Panc1 (cell line): ENCODE data around the gene GLIS1. TPM values are rescaled to one million over a fixed set of nuclear protein-coding genes. Genes with fewer than 3 reads are reported as not detected.

Experiments used
- ATAC-seq: fragments of 200-7000 bp; cut with Tn5 transposase; 2 replicates; pipeline ENCODE4 v1.9.1; 2020; ENCODE audit warnings: mild to moderate bottlenecking, moderate library complexity
- BruUV-seq: library from RNA; stranded (reverse); fragments of 400-500 nt; replicated peaks from 2 replicates; lab custom pipeline; 2021; lab: Mats Ljungman, UMichigan
- CTCF ChIA-PET: fragments of 300-600 bp; sonication (Branson Sonifier 250); formaldehyde crosslinking; loops from one replicate; lab custom pipeline; 2022; ENCODE audit warnings: antibody characterized with exemption; lab: Charles Lee
- POLR2A ChIA-PET: fragments of 300-600 bp; sonication (Branson Sonifier 250); formaldehyde crosslinking; loops from one replicate; lab custom pipeline; 2022; ENCODE audit warnings: antibody characterized with exemption; lab: Charles Lee
- DNase-seq: peaks from one replicate; pipeline ENCODE4 v3.0.0-alpha.2; 2010; ENCODE audit warnings: low read depth, low spot score
- H3K27ac ChIP-seq: 2 replicates; pipeline ENCODE4 v1.5.1; 2011; ENCODE audit warnings: mild to moderate bottlenecking, low read length, inconsistent platforms
- H3K27me3 ChIP-seq: fragments of 200-500 bp; sonication (Bioruptor generic); 2 replicates; pipeline ENCODE4 v1.6.0; 2014; ENCODE audit warnings: low read length, inconsistent platforms; ENCODE audit not compliant: control insufficient read depth, insufficient read depth
- H3K36me3 ChIP-seq: fragments of 200-500 bp; sonication (Bioruptor generic); 2 replicates; pipeline ENCODE4 v1.5.1; 2014; ENCODE audit warnings: inconsistent platforms, mild to moderate bottlenecking, low read length, moderate library complexity; ENCODE audit not compliant: control insufficient read depth, insufficient read depth
- H3K4me1 ChIP-seq: 2 replicates; pipeline ENCODE4 v1.5.1; 2011; ENCODE audit warnings: inconsistent platforms, mild to moderate bottlenecking, low read length, moderate library complexity; ENCODE audit not compliant: control insufficient read depth, insufficient read depth
- H3K4me3 ChIP-seq, 2 experiments: 2 replicates each; pipeline ENCODE4 v1.5.1; 2011 to 2012; ENCODE audit warnings: low read depth in 2 of 2, low read length in 2 of 2, mild to moderate bottlenecking in 2 of 2, inconsistent platforms in 1 of 2, moderate library complexity in 1 of 2
- H3K9me3 ChIP-seq: fragments of 200-500 bp; sonication (Bioruptor generic); 2 replicates; pipeline ENCODE4 v1.5.1; 2014; ENCODE audit warnings: low read depth, mild to moderate bottlenecking, inconsistent platforms, low read length, moderate library complexity; ENCODE audit not compliant: control insufficient read depth, insufficient read depth
- CTCF ChIP-seq: fragments of 450-650 bp; IDR thresholded peaks from 2 replicates; pipeline ENCODE4 v1.5.1; 2017; ENCODE audit warnings: mild to moderate bottlenecking
- POLR2AphosphoS5 ChIP-seq: IDR thresholded peaks from 2 replicates; pipeline ENCODE4 v1.6.1; 2012; ENCODE audit warnings: mild to moderate bottlenecking, low read depth, low read length, moderate library complexity
- REST ChIP-seq, 2 experiments: IDR thresholded peaks; 2 replicates each; pipeline ENCODE4 v1.6.1; 2011 to 2012; ENCODE audit warnings: low read depth in 2 of 2, control low read depth in 1 of 2, low read length in 1 of 2, mild to moderate bottlenecking in 1 of 2, moderate library complexity in 1 of 2; ENCODE audit not compliant: insufficient read depth in 1 of 2
- SIN3A ChIP-seq: IDR thresholded peaks from 2 replicates; pipeline ENCODE4 v1.6.1; 2012; ENCODE audit warnings: low read depth, mild to moderate bottlenecking, low read length, moderate library complexity, borderline replicate concordance; ENCODE audit not compliant: insufficient read depth
- TCF7L2 ChIP-seq: IDR thresholded peaks from 2 replicates; pipeline ENCODE4 v1.6.1; 2011; ENCODE audit warnings: mild to moderate bottlenecking, low read depth, low read length, inconsistent platforms
- in situ Hi-C: cut with HindIII; loops from 2 replicates; pipeline ENCODE4 v1.10.0; 2016; ENCODE audit warnings: low sequenced_read_pairs, low pct_unique_long_range_greater_than_20kb
- intact Hi-C: fragments of 100-400 bp; cut with micrococcal nuclease; formaldehyde crosslinking; loops from one replicate; pipeline ENCODE4 v1.10.0; 2022; ENCODE audit not compliant: unreplicated experiment
- total RNA-seq: library from RNA; stranded (reverse); gene quantifications from one replicate; pipeline ENCODE4 v1.2.1, GENCODE V29; 2021; ENCODE audit not compliant: unreplicated experiment

Gene GLIS1
- total RNA-seq, 1 experiment from 2014 or later: 0.28 TPM

GRCh38 chr1:53731779-53732305 lies 7.1 kb downstream of the GLIS1 start:
- DNase-seq: no peak
- BruUV-seq: no TSS peak
- Histone ChIP-seq H3K27me3 (peaks cover 5% of the 10 kb centered on the region), H3K36me3 (no peaks in the 10 kb centered on the region), H3K4me3 (no peak overlapping the region), H3K27ac (no peak overlapping the region), H3K9me3 (no peaks in the 10 kb centered on the region), H3K4me1 (peaks cover 2% of the 10 kb centered on the region; the same call in 1 of the 2 replicates)
- POLR2A ChIA-PET: interaction anchor here (0.6 kb wide), 1 partner anchor 38 kb away, joined by 3 read pairs; no protein-coding TSS in a partner anchor
- ATAC-seq: no peak
- no peak for TF ChIP-seq SIN3A
- no peak for TF ChIP-seq TCF7L2
- TF ChIP-seq POLR2AphosphoS5: no peak
- no peak for TF ChIP-seq REST (IDR thresholded peaks at IDR 0.05; ENCODE audit: insufficient read depth in 1 of 2, low read depth in 2 of 2, low read length in 1 of 2)
- no peak for TF ChIP-seq CTCF
- CTCF ChIA-PET: no interaction called here
- intact Hi-C loops (no loop called here), in situ Hi-C loops (no loop called here)

GRCh38 chr1:53731043-53731600 lies 7.8 kb downstream of the GLIS1 start:
- no peak overlapping the region for H3K27ac ChIP-seq
- H3K9me3 ChIP-seq: no peaks in the 10 kb centered on the region
- intact Hi-C loops: no loop called here
- ChIA-PET CTCF (no interaction called here), POLR2A (no interaction called here)
- no peaks in the 10 kb centered on the region; the same call in 1 of the 2 replicates for H3K27me3 ChIP-seq
- no peak for TF ChIP-seq CTCF
- TF ChIP-seq TCF7L2: no peak
- TF ChIP-seq SIN3A: no peak
- TF ChIP-seq POLR2AphosphoS5: no peak
- TF ChIP-seq REST (IDR thresholded peaks at IDR 0.05; ENCODE audit: insufficient read depth in 1 of 2, low read depth in 2 of 2, low read length in 1 of 2): no peak
- H3K4me3 ChIP-seq: no peak overlapping the region
- in situ Hi-C loops: no loop called here
- BruUV-seq: no TSS peak
- no peak for DNase-seq
- ATAC-seq: no peak
- H3K4me1 ChIP-seq: peaks cover 2% of the 10 kb centered on the region; the same call in 1 of the 2 replicates
- H3K36me3 ChIP-seq: no peaks in the 10 kb centered on the region
